Measurements from ENCODE around the gene DEAF1.
A peak's percentile ranks its signal among the peaks of the same experiment; 100 is the strongest.

DNA sequence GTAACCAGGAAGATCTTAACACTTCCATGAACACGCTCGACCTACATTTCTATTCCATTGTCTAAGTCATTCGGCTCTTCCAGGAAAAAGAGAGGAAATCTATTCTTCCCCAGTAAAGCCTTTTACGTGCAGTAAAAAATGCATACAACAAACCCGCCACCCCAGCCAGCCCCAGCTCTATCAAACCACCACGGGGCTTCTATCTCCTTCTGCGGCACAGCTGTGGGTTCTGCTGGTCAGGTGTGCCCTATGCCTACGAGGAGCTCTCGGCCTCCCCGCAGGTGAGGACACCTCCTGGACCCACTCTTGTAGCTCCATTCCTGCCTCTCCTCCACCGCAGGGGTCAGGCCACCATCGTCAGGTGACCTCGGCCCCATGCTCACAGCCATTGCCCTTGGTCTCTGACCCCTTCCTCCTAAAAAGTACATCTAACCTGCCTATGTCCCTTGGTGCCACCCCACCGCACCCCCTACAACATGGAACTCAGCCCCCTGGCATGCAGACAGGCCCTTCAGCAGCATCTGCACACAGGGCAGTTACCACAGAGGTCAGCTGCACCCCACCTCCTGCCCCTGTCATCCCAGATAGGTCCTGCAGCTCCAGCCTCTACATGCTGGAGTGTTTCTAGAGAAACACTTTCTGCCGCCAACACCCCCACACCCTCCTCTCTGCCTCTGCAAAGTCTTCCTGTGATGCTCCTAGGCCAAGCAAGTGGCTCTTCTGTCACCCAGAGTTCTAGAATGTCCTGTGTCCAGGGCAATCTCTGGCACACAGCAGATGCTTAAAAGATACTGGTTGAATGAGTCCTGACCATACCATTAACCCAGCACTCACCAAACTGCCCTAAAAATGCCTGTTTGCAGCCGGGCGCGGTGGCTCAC lies 3.1 kb downstream of the DEAF1 start:
- TF ChIP-seq POLR2A (conservative IDR thresholded peaks at IDR 0.05) (no peak), HDAC2 (IDR thresholded peaks at IDR 0.05) (no peak), TARDBP (IDR thresholded peaks at IDR 0.05) (no peak), CREB1 (IDR thresholded peaks at IDR 0.05) (no peak), CREB1 (CRISPR knock-in tag; IDR thresholded peaks at IDR 0.05) (no peak), ZNF232 (CRISPR knock-in tag; IDR thresholded peaks at IDR 0.05) (no peak), CBFA2T3 (IDR thresholded peaks at IDR 0.05) (peak; percentile 9; the same call in 1 of the 2 replicates)
- TF ChIP-seq, protein P1, sequence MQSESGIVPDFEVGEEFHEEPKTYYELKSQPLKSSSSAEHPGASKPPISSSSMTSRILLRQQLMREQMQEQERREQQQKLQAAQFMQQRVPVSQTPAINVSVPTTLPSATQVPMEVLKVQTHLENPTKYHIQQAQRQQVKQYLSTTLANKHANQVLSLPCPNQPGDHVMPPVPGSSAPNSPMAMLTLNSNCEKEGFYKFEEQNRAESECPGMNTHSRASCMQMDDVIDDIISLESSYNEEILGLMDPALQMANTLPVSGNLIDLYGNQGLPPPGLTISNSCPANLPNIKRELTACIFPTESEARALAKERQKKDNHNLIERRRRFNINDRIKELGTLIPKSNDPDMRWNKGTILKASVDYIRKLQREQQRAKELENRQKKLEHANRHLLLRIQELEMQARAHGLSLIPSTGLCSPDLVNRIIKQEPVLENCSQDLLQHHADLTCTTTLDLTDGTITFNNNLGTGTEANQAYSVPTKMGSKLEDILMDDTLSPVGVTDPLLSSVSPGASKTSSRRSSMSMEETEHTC (IDR thresholded peaks at IDR 0.05), result no peak
- TF ChIP-seq, protein P2, sequence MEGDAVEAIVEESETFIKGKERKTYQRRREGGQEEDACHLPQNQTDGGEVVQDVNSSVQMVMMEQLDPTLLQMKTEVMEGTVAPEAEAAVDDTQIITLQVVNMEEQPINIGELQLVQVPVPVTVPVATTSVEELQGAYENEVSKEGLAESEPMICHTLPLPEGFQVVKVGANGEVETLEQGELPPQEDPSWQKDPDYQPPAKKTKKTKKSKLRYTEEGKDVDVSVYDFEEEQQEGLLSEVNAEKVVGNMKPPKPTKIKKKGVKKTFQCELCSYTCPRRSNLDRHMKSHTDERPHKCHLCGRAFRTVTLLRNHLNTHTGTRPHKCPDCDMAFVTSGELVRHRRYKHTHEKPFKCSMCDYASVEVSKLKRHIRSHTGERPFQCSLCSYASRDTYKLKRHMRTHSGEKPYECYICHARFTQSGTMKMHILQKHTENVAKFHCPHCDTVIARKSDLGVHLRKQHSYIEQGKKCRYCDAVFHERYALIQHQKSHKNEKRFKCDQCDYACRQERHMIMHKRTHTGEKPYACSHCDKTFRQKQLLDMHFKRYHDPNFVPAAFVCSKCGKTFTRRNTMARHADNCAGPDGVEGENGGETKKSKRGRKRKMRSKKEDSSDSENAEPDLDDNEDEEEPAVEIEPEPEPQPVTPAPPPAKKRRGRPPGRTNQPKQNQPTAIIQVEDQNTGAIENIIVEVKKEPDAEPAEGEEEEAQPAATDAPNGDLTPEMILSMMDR (IDR thresholded peaks at IDR 0.05 in 2 of 3, conservative IDR thresholded peaks at IDR 0.05 in 1 of 3; ENCODE audit: insufficient read depth in 2 of 3, low read depth in 1 of 3, low read length in 3 of 3), result no peak
- TF ChIP-seq, protein P3, sequence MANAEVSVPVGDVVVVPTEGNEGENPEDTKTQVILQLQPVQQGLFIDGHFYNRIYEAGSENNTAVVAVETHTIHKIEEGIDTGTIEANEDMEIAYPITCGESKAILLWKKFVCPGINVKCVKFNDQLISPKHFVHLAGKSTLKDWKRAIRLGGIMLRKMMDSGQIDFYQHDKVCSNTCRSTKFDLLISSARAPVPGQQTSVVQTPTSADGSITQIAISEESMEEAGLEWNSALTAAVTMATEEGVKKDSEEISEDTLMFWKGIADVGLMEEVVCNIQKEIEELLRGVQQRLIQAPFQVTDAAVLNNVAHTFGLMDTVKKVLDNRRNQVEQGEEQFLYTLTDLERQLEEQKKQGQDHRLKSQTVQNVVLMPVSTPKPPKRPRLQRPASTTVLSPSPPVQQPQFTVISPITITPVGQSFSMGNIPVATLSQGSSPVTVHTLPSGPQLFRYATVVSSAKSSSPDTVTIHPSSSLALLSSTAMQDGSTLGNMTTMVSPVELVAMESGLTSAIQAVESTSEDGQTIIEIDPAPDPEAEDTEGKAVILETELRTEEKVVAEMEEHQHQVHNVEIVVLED (CRISPR knock-in tag; IDR thresholded peaks at IDR 0.05), result no peak
